ENCODE data around the gene MED31. TPM values are rescaled to one million over a fixed set of nuclear protein-coding genes. Genes with fewer than 3 reads are reported as not detected.

Gene MED31
- total and polyA plus RNA-seq, 12 donors, result 8.4 to 18.6 (median 14.6) TPM

DNA sequence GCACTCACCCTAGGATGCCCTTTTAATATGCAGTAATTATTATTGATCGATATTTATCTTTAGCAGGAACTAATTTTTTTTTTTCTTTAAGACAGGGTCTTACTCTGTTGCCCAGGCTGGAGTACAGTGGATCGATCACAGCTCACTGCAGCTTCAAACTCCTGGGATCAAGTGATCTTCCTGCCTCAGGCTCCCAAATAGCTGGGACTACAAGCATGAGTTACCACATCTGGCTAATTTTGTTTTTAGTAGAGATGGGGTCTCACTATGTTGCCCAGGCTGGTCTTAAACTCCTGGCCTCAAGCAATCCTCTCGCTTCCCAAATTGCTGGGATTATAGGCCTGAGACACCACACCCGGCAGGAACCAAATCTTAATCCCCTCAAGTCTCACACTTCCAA lies 40.2 kb downstream of the MED31 start:
- TF ChIP-seq, protein P1, sequence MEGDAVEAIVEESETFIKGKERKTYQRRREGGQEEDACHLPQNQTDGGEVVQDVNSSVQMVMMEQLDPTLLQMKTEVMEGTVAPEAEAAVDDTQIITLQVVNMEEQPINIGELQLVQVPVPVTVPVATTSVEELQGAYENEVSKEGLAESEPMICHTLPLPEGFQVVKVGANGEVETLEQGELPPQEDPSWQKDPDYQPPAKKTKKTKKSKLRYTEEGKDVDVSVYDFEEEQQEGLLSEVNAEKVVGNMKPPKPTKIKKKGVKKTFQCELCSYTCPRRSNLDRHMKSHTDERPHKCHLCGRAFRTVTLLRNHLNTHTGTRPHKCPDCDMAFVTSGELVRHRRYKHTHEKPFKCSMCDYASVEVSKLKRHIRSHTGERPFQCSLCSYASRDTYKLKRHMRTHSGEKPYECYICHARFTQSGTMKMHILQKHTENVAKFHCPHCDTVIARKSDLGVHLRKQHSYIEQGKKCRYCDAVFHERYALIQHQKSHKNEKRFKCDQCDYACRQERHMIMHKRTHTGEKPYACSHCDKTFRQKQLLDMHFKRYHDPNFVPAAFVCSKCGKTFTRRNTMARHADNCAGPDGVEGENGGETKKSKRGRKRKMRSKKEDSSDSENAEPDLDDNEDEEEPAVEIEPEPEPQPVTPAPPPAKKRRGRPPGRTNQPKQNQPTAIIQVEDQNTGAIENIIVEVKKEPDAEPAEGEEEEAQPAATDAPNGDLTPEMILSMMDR (IDR thresholded peaks at IDR 0.05), result no peak
- Histone ChIP-seq H3K36me3 (peaks cover 0 to 100% (median 32%) of the 10 kb centered on the region in 9 donors), H3K27me3 (no peaks in the 10 kb centered on the region), H3K9me3 (no peaks in the 10 kb centered on the region), H3K4me3 (no peak overlapping the region), H3K27ac (no peak overlapping the region), H3K4me1 (no peaks in the 10 kb centered on the region)
- DNase-seq (no peak), ATAC-seq (no peak)
- intact Hi-C loops (cut with DNase I), result no loop called here
- 96 to 98% methylated on average over 4 of the region's 4 CpGs for WGBS, 2 donors

DNA sequence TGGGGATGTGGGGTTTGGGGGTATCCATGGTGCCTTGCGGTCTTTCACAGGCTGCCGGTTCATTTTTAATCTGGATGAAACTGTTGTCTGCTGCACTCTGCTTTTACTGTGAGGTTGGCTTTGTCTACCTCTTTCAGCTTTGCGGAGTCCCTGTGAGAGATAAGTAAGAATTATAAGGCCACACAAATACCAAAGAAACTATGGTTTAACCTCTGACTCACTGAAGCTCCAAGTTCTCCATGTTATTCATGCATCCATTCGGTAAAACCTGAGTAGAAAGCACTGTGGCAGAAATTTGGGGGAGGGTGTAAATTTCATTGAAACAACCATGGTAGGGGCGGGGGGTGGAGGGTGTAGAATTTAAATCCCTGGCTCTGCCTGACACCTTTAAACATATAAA lies 41.4 kb downstream of the MED31 start:
- no peak for DNase-seq
- intact Hi-C loops (cut with DNase I), result no loop called here
- Histone ChIP-seq H3K9me3 (no peaks in the 10 kb centered on the region), H3K4me1 (no peaks in the 10 kb centered on the region), H3K36me3 (peaks cover 0 to 100% (median 38%) of the 10 kb centered on the region in 9 donors), H3K4me3 (no peak overlapping the region), H3K27ac (no peak overlapping the region), H3K27me3 (no peaks in the 10 kb centered on the region)
- TF ChIP-seq, protein P1 (IDR thresholded peaks at IDR 0.05), result no peak
- no peak for ATAC-seq
- WGBS, 2 donors, result 98 to 100% methylated on average over 5 of the region's 5 CpGs

DNA sequence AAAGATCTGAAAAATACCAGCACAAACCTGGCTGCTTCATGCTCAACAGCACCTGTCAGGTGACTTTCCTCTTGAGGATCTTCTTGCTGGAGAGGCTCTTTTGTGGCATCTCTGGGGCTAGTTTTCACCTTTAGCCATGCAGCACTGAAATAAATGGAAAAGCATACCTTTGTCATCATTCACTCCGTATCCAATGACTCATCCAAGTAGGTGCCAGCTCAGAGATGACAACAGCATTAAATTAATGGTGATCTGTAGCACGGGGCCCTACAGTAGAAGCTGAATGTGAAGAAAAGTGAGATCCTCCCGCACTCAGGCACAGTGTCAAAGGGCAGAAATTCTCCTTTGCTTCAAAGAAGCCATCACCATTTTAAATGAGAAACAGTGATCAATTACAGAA lies 43.1 kb downstream of the MED31 start:
- no peak for DNase-seq
- ATAC-seq, result no peak
- WGBS, 2 donors, result 91 to 96% methylated on average over 3 of the region's 3 CpGs
- TF ChIP-seq, protein P1 (IDR thresholded peaks at IDR 0.05), result no peak
- Histone ChIP-seq H3K27me3 (no peaks in the 10 kb centered on the region), H3K9me3 (no peaks in the 10 kb centered on the region), H3K36me3 (peaks cover 0 to 97% (median 38%) of the 10 kb centered on the region in 9 donors), H3K4me3 (no peak overlapping the region), H3K4me1 (peaks cover 0 to 7% (median 0%) of the 10 kb centered on the region in 9 donors), H3K27ac (no peak overlapping the region)
- intact Hi-C loops (cut with DNase I), result loop anchor here in 1 of 10 donors (10.0 kb wide), 2 partner anchors 56 to 134 kb away; no protein-coding TSS in a partner anchor

DNA sequence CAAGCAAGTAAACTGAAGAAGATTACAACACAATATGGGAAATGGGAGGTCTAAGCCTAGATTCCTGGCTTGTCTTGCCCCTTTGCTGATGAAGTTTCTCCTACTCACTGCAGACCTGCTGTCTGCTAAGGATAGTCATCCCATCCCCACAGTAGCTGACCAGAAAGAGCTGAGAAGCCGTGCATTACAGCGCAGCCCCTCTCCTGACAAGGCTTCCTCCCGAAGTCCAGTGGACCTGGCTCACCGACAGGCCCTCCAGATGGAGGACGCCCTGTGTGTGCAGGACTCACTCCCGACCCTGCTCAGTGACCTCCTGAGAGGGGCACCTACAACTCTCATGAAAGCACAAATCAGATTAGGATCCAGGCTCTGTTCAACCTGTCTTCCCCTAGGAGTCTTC lies 46.3 kb downstream of the MED31 start:
- TF ChIP-seq, protein P1 (IDR thresholded peaks at IDR 0.05), result no peak
- Histone ChIP-seq H3K27me3 (no peaks in the 10 kb centered on the region), H3K4me1 (peaks cover 0 to 9% (median 0%) of the 10 kb centered on the region in 9 donors), H3K36me3 (peaks cover 0 to 94% (median 38%) of the 10 kb centered on the region in 9 donors), H3K4me3 (no peak overlapping the region), H3K9me3 (no peaks in the 10 kb centered on the region), H3K27ac (no peak overlapping the region)
- intact Hi-C loops (cut with DNase I), result loop anchor here in 1 of 10 donors (10.0 kb wide), 2 partner anchors 60 to 130 kb away; no protein-coding TSS in a partner anchor
- ATAC-seq (no peak), DNase-seq (no peak)
- 90 to 93% methylated on average over 6 of the region's 6 CpGs for WGBS, 2 donors
